Astrocyte (in vitro differentiated cells and primary cell): Measurements from ENCODE around the gene ACTR3C. TPM values are rescaled to one million over a fixed set of nuclear protein-coding genes. Genes with fewer than 3 reads are reported as not detected.
"Not testable (repeated sequence)": the region's sequence is repeated elsewhere in the genome, so short reads cannot be mapped to it uniquely, and the experiment has no call there.

ENCODE experiments used
- DNase-seq: peaks from one replicate; pipeline ENCODE4 v3.0.0-alpha.2; 2010; ENCODE audit warnings: low read depth
- FAIRE-seq: peaks from 2 replicates; lab custom pipeline; 2011; peaks lifted over from hg19 to GRCh38; lab: Jason Lieb, UNC
- H2AFZ ChIP-seq: 2 replicates; pipeline ENCODE4 v1.6.0; 2012; ENCODE audit warnings: low read depth, low read length, inconsistent platforms
- H3K27ac ChIP-seq: 2 replicates; pipeline ENCODE4 v1.5.1; 2011; ENCODE audit warnings: low read depth, low read length, inconsistent platforms
- H3K27me3 ChIP-seq: 2 replicates; pipeline ENCODE4 v1.6.0; 2011; ENCODE audit warnings: low read length, inconsistent platforms; ENCODE audit not compliant: insufficient read depth
- H3K36me3 ChIP-seq: 2 replicates; pipeline ENCODE4 v1.5.1; 2011; ENCODE audit warnings: low read length, inconsistent platforms; ENCODE audit not compliant: insufficient read depth
- H3K4me1 ChIP-seq: 2 replicates; pipeline ENCODE4 v1.5.1; 2011; ENCODE audit warnings: low read length, inconsistent platforms; ENCODE audit not compliant: insufficient read depth
- H3K4me2 ChIP-seq: 2 replicates; pipeline ENCODE4 v1.6.0; 2012; ENCODE audit warnings: low read length, inconsistent platforms
- H3K4me3 ChIP-seq: 2 replicates; pipeline ENCODE4 v1.5.1; 2011; ENCODE audit warnings: low read depth, mild to moderate bottlenecking, low read length, inconsistent platforms; ENCODE audit not compliant: insufficient read depth
- H3K79me2 ChIP-seq: 2 replicates; pipeline ENCODE4 v1.6.0; 2012; ENCODE audit warnings: mild to moderate bottlenecking, low read length, inconsistent platforms; ENCODE audit not compliant: insufficient read depth
- H3K9ac ChIP-seq: 2 replicates; pipeline ENCODE4 v1.6.0; 2012; ENCODE audit warnings: mild to moderate bottlenecking, low read length, inconsistent platforms
- H3K9me3 ChIP-seq: 2 replicates; pipeline ENCODE4 v1.5.1; 2012; ENCODE audit warnings: low read depth, mild to moderate bottlenecking, low read length, inconsistent platforms; ENCODE audit not compliant: insufficient read depth
- H4K20me1 ChIP-seq: 2 replicates; pipeline ENCODE4 v1.6.0; 2012; ENCODE audit warnings: low read length, inconsistent platforms; ENCODE audit not compliant: insufficient read depth
- H3K27ac Mint-ChIP-seq: one replicate; pipeline ENCODE4 v1.8.0; 2021; ENCODE audit warnings: mild to moderate bottlenecking, mixed read lengths; ENCODE audit not compliant: unreplicated experiment
- H3K27me3 Mint-ChIP-seq: one replicate; pipeline ENCODE4 v1.8.0; 2021; ENCODE audit warnings: low read depth, mixed read lengths; ENCODE audit not compliant: unreplicated experiment
- H3K36me3 Mint-ChIP-seq: one replicate; pipeline ENCODE4 v1.8.0; 2021; ENCODE audit warnings: low read depth, mixed read lengths; ENCODE audit not compliant: unreplicated experiment
- H3K4me1 Mint-ChIP-seq: one replicate; pipeline ENCODE4 v1.8.0; 2021; ENCODE audit warnings: low read depth, mixed read lengths; ENCODE audit not compliant: unreplicated experiment
- H3K4me3 Mint-ChIP-seq: one replicate; pipeline ENCODE4 v1.8.0; 2021; ENCODE audit warnings: mild to moderate bottlenecking, moderate library complexity, mixed read lengths; ENCODE audit not compliant: unreplicated experiment
- H3K9me3 Mint-ChIP-seq: one replicate; pipeline ENCODE4 v1.8.0; 2021; ENCODE audit warnings: mild to moderate bottlenecking, mixed read lengths; ENCODE audit not compliant: unreplicated experiment
- CTCF ChIP-seq: IDR thresholded peaks from 2 replicates; pipeline ENCODE4 v1.5.1; 2011; ENCODE audit warnings: low read depth, mild to moderate bottlenecking, inconsistent platforms, low read length, moderate library complexity; ENCODE audit not compliant: insufficient read depth
- total RNA-seq: library from RNA; stranded (reverse); gene quantifications from 2 replicates; pipeline ENCODE4 v1.2.1, GENCODE V29; 2021

ACTR3C gene
- total RNA-seq, 1 donor from 2014 or later: 0.25 TPM

DNA sequence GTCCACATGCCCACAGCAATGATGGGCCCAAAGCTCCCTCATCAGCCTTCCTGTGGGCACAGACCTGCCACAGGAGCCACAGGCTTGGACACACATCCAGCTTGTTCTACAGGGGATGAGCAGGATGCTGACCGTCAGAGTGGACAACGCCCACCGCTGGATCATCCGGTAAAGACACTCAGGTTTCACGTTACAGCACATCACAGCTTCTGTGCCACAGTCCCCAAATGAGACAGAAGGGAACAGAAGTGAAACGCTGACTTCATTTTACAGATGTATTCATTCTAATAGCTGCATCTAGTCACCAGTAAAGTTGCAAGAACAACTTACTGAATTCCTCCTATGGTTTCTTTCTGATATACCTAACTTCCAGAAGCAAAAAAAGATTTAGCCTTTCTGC is 33.0 kb downstream of the ACTR3C start:
- DNase-seq, H2AFZ ChIP-seq, FAIRE-seq, H3K27me3 ChIP-seq, H3K9ac ChIP-seq, H3K79me2 ChIP-seq, H3K36me3 Mint-ChIP-seq, H3K27ac Mint-ChIP-seq, H3K4me2 ChIP-seq, H3K4me3 ChIP-seq, H3K36me3 ChIP-seq, H4K20me1 ChIP-seq, H3K27ac ChIP-seq, H3K4me1 ChIP-seq, H3K4me1 Mint-ChIP-seq, H3K9me3 Mint-ChIP-seq, H3K4me3 Mint-ChIP-seq, H3K9me3 ChIP-seq, H3K27me3 Mint-ChIP-seq: not testable (repeated sequence)

GRCh38 chr7:150288816-150289215 is 34.5 kb downstream of the ACTR3C start:
- FAIRE-seq, H3K36me3 Mint-ChIP-seq, H3K4me1 Mint-ChIP-seq, H3K9me3 ChIP-seq, H2AFZ ChIP-seq, H3K9me3 Mint-ChIP-seq, H4K20me1 ChIP-seq, H3K27ac Mint-ChIP-seq, H3K4me1 ChIP-seq, H3K79me2 ChIP-seq, H3K9ac ChIP-seq, H3K27me3 Mint-ChIP-seq, H3K27me3 ChIP-seq, H3K4me3 Mint-ChIP-seq, H3K36me3 ChIP-seq, H3K4me2 ChIP-seq, H3K4me3 ChIP-seq, H3K27ac ChIP-seq, DNase-seq: not testable (repeated sequence)

DNA sequence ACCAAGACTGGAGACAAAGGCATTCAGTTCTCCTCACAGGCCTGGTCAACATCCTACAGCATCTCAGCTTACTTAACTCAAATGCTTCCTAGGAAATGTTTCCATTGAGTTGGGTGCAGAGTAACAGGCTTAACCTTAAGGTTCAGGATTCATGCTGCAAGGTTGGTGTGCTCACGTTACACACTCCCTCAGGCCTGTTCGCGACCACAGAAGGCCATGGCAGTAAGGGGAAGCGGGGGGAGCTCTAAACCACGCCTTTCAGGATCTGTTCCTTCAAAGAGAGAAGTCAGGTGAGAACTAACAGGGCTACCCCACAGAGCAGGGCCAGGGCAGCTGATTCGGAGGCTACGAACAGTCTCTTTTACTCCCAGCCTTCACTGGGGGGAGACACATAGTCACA is 35.5 kb downstream of the ACTR3C start:
- H3K4me3 ChIP-seq, H3K9ac ChIP-seq, H3K79me2 ChIP-seq, H3K4me2 ChIP-seq, H3K4me1 Mint-ChIP-seq, H3K36me3 Mint-ChIP-seq, H3K27me3 Mint-ChIP-seq, H2AFZ ChIP-seq, H3K9me3 Mint-ChIP-seq, DNase-seq, H3K9me3 ChIP-seq, H3K36me3 ChIP-seq, H4K20me1 ChIP-seq, H3K4me1 ChIP-seq, H3K4me3 Mint-ChIP-seq, H3K27ac Mint-ChIP-seq, FAIRE-seq, H3K27me3 ChIP-seq, H3K27ac ChIP-seq: not testable (repeated sequence)

- H3K9me3 ChIP-seq, H3K36me3 Mint-ChIP-seq, H3K36me3 ChIP-seq, H3K4me1 Mint-ChIP-seq, H3K4me2 ChIP-seq, H4K20me1 ChIP-seq, H2AFZ ChIP-seq, H3K4me3 ChIP-seq, H3K27ac ChIP-seq, H3K27ac Mint-ChIP-seq, DNase-seq, H3K27me3 Mint-ChIP-seq, H3K9ac ChIP-seq, H3K9me3 Mint-ChIP-seq, H3K79me2 ChIP-seq, H3K27me3 ChIP-seq, H3K4me3 Mint-ChIP-seq, H3K4me1 ChIP-seq: not testable (repeated sequence)
- peak; percentile 55 for FAIRE-seq
- TF ChIP-seq CTCF: peak; percentile 45
Measured at GRCh38 chr7:150285849-150286754, 37.2 kb downstream of the ACTR3C start.

DNA sequence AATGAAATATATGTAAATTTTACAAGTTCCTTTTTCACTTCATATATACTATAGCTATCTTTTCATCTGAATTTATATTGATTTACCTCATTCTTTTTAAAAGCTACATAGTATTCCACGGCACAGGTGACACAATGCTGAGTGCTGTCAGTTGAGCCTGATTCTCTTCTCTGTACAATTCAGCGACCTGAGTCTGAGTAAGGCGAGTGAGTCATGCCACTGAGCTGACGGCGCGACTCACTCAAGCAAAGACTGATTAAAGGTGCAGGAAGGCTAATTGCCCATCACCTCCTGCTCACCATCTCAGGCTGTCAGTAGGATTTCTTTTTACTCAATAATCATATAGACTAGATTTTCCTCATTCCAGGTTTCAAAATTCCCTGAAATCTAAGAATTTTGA is 39.7 kb downstream of the ACTR3C start:
- H3K27ac Mint-ChIP-seq, H3K4me3 ChIP-seq, DNase-seq, H3K4me1 ChIP-seq, H3K4me3 Mint-ChIP-seq, H3K9ac ChIP-seq, FAIRE-seq, H3K79me2 ChIP-seq, H2AFZ ChIP-seq, H3K36me3 Mint-ChIP-seq, H3K27ac ChIP-seq, H4K20me1 ChIP-seq, H3K4me2 ChIP-seq, H3K9me3 ChIP-seq, H3K36me3 ChIP-seq, H3K4me1 Mint-ChIP-seq, H3K9me3 Mint-ChIP-seq, H3K27me3 ChIP-seq: not testable (repeated sequence)
- peaks cover 13% of the 10 kb centered on the region for H3K27me3 Mint-ChIP-seq
